HG03060 (cell line): Measurements from ENCODE around the gene ITGAV.
"Not testable (repeated sequence)": the region's sequence is repeated elsewhere in the genome, so short reads cannot be mapped to it uniquely, and the experiment has no call there.

Experiments used
- ATAC-seq: cut with Tn5 transposase; IDR thresholded peaks from one replicate; pipeline ENCODE4 v1.9.1; 2021; ENCODE audit warnings: low read depth, moderate number of reproducible peaks; ENCODE audit not compliant: unreplicated experiment

The ITGAV gene

DNA sequence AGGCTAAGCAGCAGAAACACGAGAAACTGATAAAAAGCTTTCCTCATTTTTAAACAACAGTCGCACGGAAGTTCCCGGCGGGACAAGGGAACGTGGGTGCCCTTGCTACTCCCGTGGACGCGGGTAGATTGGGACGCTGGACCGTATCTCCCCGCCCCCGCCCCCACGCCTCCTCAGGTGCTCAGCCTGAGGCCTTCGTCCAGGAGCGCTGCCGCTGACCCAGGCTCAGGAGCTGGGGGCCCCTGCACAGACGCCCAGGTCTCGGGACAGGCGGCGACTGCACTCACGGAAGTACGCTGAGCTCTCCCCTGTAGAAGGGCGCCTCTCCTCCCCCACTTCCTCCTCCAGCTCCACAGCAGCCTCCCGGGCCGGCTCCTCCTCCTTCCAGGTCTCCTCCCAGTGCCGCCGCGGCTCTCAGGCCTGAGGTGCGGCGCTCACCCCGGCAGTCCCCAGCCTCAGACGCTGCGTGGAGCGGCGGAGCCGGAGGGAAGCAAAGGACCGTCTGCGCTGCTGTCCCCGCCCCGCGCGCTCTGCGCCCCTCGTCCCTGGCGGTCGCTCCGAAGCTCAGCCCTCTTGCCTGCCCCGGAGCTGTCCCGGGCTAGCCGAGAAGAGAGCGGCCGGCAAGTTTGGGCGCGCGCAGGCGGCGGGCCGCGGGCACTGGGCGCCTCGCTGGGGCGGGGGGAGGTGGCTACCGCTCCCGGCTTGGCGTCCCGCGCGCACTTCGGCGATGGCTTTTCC, at the start of gene ITGAV:
ITGAV (plus strand) TSS at position 445 of the 738 bp plus-strand sequence; CDS start at position 728, 283 bp downstream.
- ATAC-seq: peak; percentile 87

- ATAC-seq: no peak
Observed at GRCh38 chr2:186540941-186541340, 48.9 kb upstream of the ITGAV start.

DNA sequence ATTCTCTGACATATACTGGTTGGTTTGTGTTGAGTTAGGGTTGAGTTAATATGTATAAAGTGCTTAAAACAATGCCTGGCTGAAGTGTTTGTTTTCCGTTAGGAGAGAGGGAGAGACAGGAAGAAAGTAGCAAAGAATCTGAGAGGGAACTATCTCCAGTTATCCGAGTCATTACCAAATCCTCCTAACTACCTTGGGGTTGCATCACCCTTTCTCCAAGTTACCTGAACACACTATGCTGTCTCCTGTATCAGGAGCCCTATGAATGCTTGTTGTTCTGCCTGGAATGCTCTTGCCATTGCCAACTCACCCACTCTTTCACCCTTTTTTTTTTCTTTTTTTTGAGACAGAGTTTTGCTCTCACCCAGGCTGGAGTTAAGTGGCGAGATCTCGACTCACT, 47.9 kb upstream of the ITGAV start:
- no peak for ATAC-seq

DNA sequence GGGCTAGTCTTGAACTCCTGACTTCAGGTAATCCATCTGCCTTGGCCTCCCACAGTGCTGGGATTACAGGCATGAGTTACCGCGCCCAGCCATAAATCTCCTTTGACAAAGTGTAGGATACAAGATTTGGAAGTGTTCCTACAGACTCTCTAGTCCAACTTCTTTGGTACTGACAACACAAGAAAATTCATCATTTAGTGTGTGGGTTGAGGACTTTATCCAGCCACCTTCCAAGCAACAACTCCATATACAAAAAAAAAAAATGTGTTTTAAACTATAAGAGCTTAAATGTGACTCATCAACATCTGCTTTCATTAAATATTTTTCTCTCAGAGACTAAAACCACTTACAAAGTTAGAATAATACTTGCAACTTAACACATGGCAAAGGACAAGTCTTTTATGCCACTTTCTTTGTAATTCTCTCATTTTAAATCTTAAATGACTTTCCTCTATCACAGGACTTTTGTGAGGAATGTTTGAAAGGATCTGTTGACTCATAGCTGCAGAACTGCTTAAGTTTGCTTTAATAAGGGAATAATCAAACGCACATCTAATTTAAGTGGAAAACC, 46.2 kb upstream of the ITGAV start:
- no peak for ATAC-seq

DNA sequence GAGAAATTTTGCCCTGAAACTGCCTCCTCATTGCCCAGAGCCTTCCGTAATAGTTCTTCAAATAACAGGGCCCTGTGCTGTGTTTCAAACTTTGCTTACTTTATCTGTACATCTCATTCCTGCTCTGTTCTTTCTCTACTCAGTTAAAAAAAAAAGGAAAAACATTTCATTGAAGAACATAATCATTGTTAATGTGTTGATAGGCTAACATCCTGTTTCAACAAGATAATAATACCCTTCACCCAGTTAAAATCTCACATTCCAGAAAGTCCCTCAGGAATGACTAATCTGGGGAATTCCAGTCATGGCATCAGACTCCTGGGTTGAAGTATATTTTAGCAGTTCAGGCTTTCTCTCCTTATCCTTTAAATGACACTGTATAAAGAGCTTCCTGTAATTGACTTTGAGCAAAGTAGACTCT, 45.6 kb upstream of the ITGAV start:
- ATAC-seq: no peak

GRCh38 chr2:186546846-186547245, 43.0 kb upstream of the ITGAV start:
- ATAC-seq: no peak

DNA sequence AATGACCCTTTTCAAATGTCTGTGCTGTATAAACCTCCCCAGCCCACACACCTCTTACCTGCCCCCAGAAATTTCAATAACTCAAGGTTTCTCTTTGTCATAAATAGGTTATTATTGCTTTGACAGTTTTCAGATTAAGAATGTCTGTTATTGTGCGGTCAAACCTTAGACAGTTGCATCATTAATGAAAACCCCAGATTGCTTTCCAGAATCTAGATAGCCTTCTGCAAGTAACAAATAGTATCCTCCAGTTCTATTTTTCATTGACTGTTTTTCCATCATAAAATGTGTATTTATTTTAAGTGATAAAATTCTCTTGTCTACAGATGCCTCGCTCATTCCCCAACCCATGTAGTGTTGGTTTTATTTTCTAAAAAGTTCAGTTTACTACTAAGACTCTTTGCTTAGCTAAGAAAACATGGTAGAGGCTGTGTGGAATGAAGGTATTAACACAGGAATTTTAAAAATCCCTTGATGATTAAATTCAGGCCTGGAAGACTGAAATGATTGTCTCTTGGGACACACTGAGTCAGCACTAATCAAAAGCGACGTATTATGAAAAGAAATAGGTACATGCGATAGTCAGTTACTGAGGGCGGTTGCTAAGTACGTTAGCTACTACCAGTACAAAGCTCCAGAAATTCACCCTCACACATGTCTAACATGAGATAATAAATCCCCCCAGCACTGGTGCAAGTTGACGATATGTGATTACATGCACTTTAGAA, 38.4 kb upstream of the ITGAV start:
- ATAC-seq: no peak

- no peak for ATAC-seq
Observed at GRCh38 chr2:186554429-186554828, 35.4 kb upstream of the ITGAV start.

DNA sequence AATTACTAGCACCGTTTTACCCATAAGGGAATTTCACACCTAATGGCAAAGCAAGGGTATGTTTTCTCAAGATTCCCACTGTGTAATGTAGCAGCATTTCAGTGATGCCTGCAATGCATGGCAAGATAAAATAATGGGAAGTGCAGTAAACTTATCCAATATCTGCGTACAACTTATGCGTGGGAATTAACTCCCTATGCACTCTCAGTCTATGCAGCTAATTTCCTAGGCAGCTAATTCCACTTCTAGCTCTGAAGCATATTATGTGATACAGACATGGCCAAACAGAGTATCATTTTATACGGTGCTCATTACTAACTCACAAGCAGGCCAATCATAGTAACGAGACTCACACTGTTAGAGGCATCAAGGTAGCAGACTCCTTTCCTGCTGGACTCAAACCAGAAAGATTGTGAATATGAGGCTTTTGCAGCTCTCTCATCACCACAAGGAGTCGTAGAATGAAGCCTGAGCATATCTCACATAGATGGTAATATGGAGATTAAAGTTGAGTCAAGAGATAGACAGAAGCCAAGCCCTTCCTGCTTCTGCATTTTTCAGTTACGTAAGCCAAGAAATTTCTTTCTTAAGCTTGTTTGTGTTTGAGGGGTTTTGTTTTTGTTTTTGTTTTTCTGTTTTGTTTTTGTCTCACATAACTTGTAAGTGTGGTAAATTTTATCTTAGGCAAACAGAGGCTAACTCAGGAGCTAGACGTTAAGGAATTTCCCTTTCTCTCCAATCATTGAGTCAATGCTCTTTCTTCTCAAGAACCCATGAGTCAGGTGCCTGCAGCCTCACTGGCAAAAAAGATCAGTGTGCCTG, 34.8 kb upstream of the ITGAV start:
- no peak for ATAC-seq

DNA sequence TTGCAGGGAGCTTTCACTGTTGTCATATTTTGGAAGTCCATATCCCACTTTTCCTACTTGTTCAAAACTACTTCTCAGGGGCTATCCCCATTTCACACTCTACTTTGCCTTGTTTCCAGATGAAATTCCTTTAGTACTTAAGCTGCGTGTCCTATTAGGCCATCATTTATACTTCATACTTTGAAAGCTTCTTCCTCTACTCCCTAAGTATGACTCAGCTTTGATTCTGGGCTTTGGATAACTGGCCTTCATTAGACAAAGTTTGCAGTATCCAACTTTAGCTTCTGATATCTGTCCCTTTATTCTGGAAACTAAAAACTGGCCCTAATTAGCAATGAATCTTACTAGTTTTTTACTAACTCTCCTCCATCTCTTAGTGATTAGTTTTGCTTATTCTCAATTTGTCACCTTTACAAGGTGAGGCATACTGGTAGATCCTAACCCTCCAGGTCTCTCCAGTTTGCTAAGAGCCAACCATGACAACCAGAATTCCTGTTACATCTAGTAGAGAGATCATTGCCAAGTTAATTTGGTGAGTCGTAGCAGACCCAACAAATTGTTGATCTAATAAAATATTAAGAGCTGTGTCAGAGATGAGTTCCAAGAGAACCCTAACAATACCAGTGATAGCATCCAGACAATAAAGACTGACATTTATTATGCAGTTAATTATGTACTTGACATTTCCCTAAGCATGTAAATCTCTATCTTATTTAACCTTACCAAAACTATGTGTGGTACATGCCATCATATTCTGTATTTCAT, 31.2 kb upstream of the ITGAV start:
- ATAC-seq: no peak

GRCh38 chr2:186559370-186559769, 30.5 kb upstream of the ITGAV start:
- no peak for ATAC-seq

- ATAC-seq: no peak
Observed at GRCh38 chr2:186559848-186560247, 30.0 kb upstream of the ITGAV start.

- ATAC-seq: no peak
Observed at GRCh38 chr2:186560254-186560653, 29.6 kb upstream of the ITGAV start.

- ATAC-seq: no peak
Observed at GRCh38 chr2:186561467-186562208, 28.2 kb upstream of the ITGAV start.

- ATAC-seq: no peak
Observed at GRCh38 chr2:186562209-186562578, 27.7 kb upstream of the ITGAV start.

GRCh38 chr2:186568600-186568999, 21.3 kb upstream of the ITGAV start:
- ATAC-seq: not testable (repeated sequence)

DNA sequence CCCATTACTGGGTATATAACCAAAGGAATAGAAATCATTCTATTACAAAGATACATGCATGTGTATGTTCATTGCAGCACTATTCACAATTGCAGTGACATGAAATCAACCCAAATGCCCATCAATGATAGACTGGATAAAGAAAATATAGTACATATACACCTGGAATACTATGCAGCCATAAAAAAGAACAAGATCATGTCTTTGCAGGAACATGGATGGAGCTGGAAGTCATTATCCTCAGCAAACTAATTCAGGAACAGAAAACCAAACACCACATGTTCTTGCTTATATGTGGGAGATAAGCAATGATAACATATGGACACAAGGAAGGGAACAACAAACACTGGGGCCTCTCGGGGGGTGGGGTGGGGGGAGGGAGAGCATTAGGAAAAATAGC, 20.7 kb upstream of the ITGAV start:
- not testable (repeated sequence) for ATAC-seq

- ATAC-seq: no peak
Observed at GRCh38 chr2:186569897-186570296, 20.0 kb upstream of the ITGAV start.

- no peak for ATAC-seq
Observed at GRCh38 chr2:186570604-186571003, 19.3 kb upstream of the ITGAV start.
